OCI-LY1 (cell line): ENCODE results near the gene ATP7B.

Experiments used
- CTCF ChIP-seq: fragments of 200-600 bp; sonication (generic), shearing (Covaris generic); IDR thresholded peaks from 2 replicates; pipeline ENCODE4 v1.5.1; 2017; ENCODE audit warnings: mild to moderate bottlenecking, antibody characterized with exemption, low read length, moderate library complexity, mixed read lengths
- EZH2 ChIP-seq: fragments of 200-600 bp; sonication (generic), shearing (Covaris generic); IDR thresholded peaks from 2 replicates; pipeline ENCODE4 v1.8.0; 2017; ENCODE audit warnings: borderline replicate concordance, mixed run types, mild to moderate bottlenecking, antibody characterized with exemption, low read length, moderate library complexity, mixed read lengths

- TF ChIP-seq EZH2: no peak
- no peak for TF ChIP-seq CTCF
Observed at GRCh38 chr13:51967482-51968446, 43.5 kb downstream of the ATP7B start.
